Measurements from ENCODE around the gene GSG1L.

- TF ChIP-seq, protein P1, sequence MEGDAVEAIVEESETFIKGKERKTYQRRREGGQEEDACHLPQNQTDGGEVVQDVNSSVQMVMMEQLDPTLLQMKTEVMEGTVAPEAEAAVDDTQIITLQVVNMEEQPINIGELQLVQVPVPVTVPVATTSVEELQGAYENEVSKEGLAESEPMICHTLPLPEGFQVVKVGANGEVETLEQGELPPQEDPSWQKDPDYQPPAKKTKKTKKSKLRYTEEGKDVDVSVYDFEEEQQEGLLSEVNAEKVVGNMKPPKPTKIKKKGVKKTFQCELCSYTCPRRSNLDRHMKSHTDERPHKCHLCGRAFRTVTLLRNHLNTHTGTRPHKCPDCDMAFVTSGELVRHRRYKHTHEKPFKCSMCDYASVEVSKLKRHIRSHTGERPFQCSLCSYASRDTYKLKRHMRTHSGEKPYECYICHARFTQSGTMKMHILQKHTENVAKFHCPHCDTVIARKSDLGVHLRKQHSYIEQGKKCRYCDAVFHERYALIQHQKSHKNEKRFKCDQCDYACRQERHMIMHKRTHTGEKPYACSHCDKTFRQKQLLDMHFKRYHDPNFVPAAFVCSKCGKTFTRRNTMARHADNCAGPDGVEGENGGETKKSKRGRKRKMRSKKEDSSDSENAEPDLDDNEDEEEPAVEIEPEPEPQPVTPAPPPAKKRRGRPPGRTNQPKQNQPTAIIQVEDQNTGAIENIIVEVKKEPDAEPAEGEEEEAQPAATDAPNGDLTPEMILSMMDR (optimal IDR thresholded peaks at IDR 0.05 in 1 of 3, IDR thresholded peaks at IDR 0.05 in 1 of 3, conservative IDR thresholded peaks at IDR 0.05 in 1 of 3; ENCODE audit: extremely low read depth in 1 of 3, insufficient read depth in 2 of 3, low read length in 3 of 3) = no peak
- TF ChIP-seq EZH2 (IDR thresholded peaks at IDR 0.05; ENCODE audit: low read length) = no peak
Observed at GRCh38 chr16:27786923-27787625, 276.4 kb downstream of the GSG1L start.

Measured in keratinocyte (primary cell).